Endometrial microvascular endothelial cells (primary cell): ENCODE measurements around the gene JPH2. TPM values are rescaled to one million over a fixed set of nuclear protein-coding genes. Genes with fewer than 3 reads are reported as not detected.
"Not testable (repeated sequence)": the region's sequence is repeated elsewhere in the genome, so short reads cannot be mapped to it uniquely, and the experiment has no call there.

ENCODE experiments used
- in situ Hi-C: cut with HindIII; loops from 2 replicates; pipeline ENCODE4 v1.10.0; 2017; ENCODE audit warnings: low sequenced_read_pairs, low pct_unique_long_range_greater_than_20kb; ENCODE audit errors: inconsistent ontology term
- total RNA-seq: library from RNA; depleted of rRNA; stranded (reverse); fragments of >200 nt; gene quantifications from one replicate; pipeline ENCODE4 v1.2.3, GENCODE V29; 2015; ENCODE audit errors: inconsistent ontology term

JPH2 gene
- total RNA-seq = 0.28 TPM

- in situ Hi-C loops = no loop called here
Observed at GRCh38 chr20:44187054-44187771, at the start of gene JPH2. Gene JPH2 (minus strand): TSS chr20:44187188. CDS start chr20:44186705, 483 bp downstream.

- in situ Hi-C loops = no loop called here
Observed at GRCh38 chr20:44235702-44236101, 48.7 kb upstream of the JPH2 start.

DNA sequence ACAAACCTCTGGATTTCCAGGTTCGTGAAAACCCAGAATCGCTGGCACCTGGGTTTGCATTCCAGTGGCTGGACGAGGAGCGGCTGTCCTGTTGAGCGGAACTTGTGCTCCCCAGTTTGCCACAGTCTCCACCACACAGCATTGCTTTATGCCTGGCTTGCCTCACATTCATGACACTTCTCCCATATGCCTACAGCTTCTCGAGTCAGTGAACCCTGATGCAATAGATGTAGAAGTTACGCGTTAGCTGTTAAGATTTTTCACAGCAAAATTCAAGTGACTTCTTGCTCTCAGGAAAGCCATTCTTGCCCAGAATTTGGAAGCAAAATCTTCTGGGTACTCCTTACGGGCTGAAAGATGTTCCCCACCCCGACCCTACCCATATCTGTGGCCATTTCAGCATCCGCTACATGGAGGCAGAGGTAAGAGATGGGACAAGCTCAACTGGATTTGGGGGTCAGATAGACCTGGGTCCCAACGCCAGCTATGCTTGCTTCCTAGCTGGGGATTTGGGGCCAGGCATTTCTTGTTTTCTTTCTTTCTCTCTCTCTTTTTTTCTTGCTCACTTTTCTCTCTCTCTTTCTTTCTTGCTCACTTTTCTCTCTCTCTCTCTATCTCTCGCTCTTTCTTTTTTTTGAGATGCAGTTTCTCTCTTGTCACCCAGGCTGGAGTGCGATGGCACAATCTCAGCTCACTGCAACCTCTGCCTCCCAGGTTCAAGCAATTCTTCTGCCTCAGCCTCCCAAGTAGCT is 47.8 kb upstream of the JPH2 start:
- in situ Hi-C loops = no loop called here

- in situ Hi-C loops = no loop called here
Observed at GRCh38 chr20:44233436-44234016, 46.5 kb upstream of the JPH2 start.

DNA sequence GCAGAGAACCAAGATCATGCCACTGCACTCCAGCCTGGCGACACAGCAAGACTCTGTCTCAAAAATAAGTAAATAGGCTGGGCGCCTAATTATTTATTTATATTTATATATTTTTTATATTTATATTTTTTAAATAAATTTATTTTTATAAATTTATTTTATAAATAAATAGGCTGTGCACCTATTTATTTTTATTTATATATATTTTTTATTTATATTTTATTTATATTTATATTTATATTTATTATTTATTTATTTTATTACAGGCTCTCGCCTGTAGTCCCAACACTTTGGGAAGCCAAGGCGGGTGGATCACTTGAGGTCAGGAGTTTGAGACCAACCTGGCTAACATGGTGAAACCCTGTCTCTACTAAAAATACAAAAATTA is 45.5 kb upstream of the JPH2 start:
- in situ Hi-C loops = not testable (repeated sequence)

- in situ Hi-C loops = no loop called here
Observed at GRCh38 chr20:44231713-44232468, 44.9 kb upstream of the JPH2 start.

- in situ Hi-C loops = no loop called here
Observed at GRCh38 chr20:44231193-44231592, 44.2 kb upstream of the JPH2 start.

DNA sequence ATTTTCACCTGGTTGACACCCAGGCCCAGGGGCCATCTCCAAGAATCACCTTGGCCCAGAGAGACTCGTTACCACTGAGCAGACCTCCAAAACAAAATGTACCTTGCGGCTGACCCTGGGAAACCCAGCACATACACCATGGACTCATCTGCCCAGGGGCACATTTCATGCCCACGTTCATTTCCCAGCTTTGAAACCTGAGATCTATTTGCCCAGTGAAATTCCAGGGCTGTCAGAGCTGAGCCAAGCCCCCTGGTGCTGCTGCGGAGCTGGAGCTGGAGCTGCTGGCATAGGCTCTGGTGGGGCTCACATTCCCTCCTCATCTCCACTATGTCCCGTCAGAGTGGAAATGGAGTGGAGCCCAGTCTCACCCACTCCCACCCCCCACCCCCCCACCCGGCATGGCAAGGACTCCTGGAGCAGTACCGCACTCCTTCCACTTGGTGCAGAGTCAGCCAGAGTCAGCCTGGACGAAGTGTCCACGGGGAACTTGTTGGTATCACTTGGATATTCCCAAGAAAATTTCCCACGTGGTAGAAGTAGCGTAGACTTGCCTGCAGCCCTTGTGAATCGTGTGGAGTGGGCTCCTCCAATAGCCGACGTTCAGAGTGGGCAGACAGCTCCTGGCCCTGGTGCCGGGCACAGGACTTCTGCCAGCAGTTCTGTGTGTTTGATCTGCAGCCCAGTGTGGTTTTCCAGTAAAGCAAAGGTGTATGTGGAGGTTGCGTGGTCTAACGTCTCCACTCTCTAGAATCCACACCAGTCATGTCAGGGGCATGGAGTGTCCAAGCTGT is 41.7 kb upstream of the JPH2 start:
- in situ Hi-C loops = no loop called here

DNA sequence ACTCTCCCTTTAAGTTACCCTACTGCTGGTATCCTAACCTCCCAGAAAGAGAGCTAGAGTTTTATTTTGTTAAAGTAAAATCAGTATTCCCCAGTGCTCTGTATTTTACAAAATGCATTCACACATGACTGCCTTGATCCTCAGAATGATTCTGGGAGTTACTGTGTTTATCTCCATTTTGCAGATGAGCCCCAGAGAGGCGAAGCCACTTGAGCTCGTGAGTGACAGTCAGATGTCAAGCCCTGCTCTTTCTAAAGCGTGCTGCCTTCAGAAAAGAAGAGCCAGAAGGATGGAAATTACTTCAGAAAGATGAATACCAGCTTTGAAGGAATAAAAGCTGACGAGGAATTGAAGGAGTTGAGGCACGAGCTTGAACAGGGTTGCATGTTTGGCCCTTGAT is 37.6 kb upstream of the JPH2 start:
- in situ Hi-C loops = no loop called here

- in situ Hi-C loops = no loop called here
Observed at GRCh38 chr20:44223721-44224120, 36.7 kb upstream of the JPH2 start.

DNA sequence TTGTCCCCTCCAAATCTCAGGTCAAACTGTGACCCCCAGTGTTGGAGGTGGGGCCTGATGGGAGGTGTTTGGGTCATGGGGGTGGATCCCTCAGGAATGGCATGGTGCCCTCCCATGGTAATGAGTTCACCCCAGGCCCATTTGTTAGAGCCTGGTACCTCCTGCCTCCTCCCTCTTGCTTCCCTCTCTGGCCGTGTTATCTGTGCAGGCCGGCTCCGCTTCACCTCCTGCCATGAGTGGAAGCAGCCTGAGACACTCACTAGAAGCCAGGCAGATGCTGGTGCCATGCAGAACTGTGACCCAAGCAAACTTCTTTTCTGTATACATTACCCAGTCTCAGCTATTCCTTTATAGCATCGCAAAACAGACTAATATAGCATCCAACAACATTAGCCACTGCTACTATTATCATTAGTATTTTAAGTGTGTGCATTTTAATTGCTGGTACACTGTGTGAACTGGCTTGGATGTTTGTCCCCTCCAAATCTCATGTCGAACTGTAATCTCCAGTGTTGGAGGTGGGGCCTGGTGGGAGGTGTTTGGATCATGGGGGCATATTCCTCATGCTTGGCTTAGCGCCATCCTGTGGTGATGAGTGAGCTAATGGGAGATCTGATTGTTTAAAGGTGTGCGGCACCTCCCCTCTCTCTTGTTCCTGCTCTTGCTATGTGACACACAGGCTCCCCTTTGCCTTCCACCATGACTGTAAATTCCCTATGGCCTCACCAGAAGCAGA is 35.8 kb upstream of the JPH2 start:
- in situ Hi-C loops = no loop called here

- in situ Hi-C loops = no loop called here
Observed at GRCh38 chr20:44222027-44222426, 35.0 kb upstream of the JPH2 start.

DNA sequence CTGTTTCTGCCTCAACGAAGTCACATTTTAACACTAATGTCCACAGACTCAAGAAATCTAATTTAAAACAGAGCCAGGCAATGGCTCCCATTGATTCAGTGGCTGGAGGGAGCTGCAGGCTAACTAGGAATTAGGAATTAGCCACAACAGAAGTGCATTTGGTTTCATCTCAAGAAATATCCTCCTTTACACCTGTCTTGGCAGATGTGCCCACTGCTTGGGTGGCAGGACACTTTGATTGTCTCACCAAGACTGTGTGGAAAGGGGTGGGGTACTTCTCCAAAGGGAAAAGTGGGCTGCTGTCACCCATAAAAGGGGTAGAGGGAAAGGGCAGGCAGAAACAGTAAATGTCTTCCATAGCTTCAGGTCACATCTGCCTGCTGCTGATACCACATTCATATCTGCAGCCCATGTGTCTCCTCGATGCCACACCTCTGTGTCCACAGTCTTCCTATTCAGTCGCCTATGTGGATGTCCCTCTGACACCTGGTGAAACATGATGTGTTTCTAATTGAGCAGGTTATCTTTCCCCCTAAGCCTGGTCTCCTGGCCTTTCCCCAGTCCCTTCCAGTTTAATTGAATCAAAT is 34.5 kb upstream of the JPH2 start:
- in situ Hi-C loops = no loop called here

- in situ Hi-C loops = no loop called here
Observed at GRCh38 chr20:44219791-44220190, 32.8 kb upstream of the JPH2 start.

GRCh38 chr20:44219170-44219730 is 32.3 kb upstream of the JPH2 start:
- in situ Hi-C loops = no loop called here

DNA sequence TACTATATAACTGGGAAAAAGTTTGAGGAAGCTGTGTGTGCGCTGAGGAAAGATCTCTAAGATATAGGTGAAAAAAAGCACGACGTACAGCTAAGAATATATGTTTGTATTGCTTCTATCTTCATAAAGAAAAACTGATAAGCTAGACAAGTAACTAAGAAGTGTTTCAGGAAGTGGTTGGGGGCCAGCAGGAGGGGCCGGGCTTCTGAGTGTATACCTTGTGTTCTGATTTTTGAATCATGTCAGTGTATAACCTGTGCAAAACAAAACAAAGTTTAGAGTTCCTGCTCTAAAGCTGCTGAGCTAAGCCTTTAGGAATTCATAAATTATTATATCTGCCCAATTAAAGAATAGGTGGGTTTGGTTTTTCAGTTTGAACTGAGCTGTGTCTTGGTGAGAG is 31.5 kb upstream of the JPH2 start:
- in situ Hi-C loops = no loop called here

- in situ Hi-C loops = no loop called here
Observed at GRCh38 chr20:44217342-44218092, 30.5 kb upstream of the JPH2 start.
